ENCODE results near the gene LRRC27. TPM values are rescaled to one million over a fixed set of nuclear protein-coding genes. Genes with fewer than 3 reads are reported as not detected.

The LRRC27 gene
- total RNA-seq, 4 donors from 2014 or later = 5.1 to 22.3 (median 18.5) TPM

DNA sequence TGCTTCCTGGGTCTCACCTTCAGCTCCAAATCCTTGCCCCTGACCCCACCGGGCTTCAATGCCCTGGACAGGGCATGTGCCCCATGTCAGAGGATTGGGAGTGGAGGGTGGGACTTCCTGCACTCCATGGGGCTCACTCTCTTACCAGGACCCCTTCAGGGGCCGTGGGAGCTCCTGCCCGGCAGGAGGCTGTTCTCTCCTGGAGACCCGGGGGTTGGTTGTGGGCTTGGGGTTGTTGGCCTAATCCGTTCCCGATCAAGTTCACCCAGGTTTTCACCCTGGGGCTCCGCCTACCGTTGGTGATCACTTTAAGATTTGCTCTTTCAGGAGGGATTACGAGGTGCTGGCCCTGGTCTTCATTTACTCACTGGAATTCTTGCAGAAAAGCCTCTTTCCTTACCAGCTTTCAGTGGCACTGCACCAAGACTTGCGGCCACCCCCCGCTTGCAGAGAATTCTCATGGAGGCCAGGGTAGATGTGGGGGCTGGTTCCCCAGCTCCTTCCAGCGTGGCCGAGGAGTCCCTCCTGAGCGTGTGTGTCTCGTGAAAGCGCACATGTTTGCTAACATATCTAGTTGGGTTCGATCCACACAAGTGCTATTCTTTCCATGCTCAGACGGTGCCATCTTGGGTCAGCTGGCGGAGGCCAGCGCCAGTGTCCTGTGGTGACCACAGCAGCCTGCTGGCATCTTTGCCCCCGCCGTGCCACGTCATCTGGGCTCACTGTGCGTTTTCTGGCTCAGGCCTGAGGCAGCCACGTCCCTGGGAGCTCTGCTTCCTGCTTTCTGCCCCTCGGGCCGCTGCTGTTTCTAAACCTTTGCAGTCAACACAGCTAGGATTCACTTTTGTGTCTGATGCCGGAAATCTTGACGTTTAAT lies 80.6 kb downstream of the LRRC27 start:
- H3K27ac ChIP-seq = peak overlapping the region; percentile 10 to 79 (median 54)
- TF ChIP-seq CTCF (IDR thresholded peaks at IDR 0.05) (no peak), POLR2A (IDR thresholded peaks at IDR 0.05) (no peak)
- H3K36me3 ChIP-seq = no peaks in the 10 kb centered on the region
- no peak for DNase-seq
- peaks cover 9 to 53% (median 20%) of the 10 kb centered on the region in 4 donors for H3K4me1 ChIP-seq
- no peaks in the 10 kb centered on the region for H3K27me3 ChIP-seq
- H3K9me3 ChIP-seq = no peaks in the 10 kb centered on the region
- H3K4me3 ChIP-seq = no peak overlapping the region

DNA sequence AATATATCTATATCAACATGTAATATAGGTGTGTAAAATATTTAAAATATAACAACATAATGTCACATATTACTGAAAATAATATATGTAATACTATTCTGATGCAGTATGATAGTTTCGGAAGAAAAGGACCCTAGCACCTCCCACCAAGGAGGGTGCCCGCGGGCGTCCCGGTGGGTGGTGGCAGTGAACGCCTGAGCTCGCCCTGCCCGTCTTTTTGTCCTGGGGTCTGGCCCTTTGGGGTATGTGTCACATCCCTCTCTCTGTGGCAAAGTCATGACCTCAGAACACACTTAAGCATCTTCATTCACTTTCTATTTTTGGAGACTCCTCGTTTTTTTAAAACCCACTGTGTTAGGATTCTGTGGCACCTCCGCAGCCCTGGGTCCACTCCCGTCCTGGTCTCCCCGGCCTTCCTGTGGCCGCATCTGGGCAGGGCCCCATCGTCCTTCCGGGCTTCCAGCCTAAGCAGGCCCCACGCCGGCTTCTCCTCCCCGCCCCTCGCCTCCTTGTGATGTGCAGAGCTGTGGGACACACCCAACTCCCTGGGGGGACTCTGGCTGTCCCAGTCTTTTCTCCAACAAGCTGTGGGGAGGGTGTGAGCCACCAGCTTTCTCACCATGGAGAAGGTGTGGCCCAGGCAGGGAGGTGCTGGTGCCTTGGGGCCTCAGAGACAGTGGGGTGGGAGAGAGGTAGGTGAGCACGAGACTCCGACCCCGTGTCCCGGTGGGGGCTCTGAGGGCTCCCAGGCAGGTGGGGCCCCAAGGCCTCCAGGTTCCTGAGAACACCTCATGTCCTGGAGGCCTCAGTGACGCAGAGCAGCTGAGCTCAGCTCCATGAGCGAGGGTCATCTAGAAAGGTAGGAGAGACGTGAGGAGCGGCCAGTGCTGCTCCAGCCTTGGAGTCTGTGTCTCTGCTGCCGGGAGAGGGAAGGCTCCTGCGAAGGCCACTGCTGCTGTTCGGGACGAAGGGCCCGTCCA lies 81.5 kb downstream of the LRRC27 start:
- Histone ChIP-seq H3K27ac (peak overlapping the region in 1 of 4 donors; percentile 0), H3K9me3 (no peaks in the 10 kb centered on the region), H3K36me3 (no peaks in the 10 kb centered on the region), H3K27me3 (no peaks in the 10 kb centered on the region), H3K4me3 (no peak overlapping the region), H3K4me1 (peaks cover 9 to 53% (median 19%) of the 10 kb centered on the region in 4 donors)
- no peak for DNase-seq
- TF ChIP-seq POLR2A (IDR thresholded peaks at IDR 0.05) = no peak
- TF ChIP-seq CTCF (IDR thresholded peaks at IDR 0.05) = no peak

DNA sequence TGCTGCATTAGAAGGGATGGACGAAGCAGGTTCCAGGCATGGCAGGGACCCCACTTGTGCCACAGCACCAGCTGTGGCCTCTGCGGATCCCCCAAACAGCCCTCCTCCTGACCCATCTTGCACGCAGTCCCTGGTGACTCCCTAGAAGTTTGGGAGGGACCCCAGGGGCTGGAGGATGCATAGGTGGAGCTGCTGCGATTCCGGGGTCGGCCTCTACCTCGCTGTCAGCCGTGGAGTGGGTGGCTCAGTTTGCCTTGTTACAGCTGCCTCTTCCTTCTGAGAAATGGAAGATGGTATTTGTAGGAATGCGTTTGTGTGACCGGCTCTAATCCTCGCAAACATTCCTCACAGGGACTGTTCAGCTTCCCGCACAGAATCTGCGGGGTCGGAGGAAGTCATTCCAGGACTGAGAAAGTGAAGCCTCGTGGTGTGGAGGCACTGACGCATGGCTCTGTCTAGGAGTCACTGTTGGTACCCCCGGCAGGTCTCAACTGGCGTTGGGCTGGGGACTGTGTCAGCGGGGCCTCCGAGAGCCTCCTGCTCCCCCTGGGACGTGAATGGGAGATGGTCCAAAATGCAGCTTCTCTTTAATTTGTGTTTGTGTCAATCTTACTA lies 82.5 kb downstream of the LRRC27 start:
- no peak overlapping the region for H3K4me3 ChIP-seq
- H3K27me3 ChIP-seq = no peaks in the 10 kb centered on the region
- TF ChIP-seq CTCF (IDR thresholded peaks at IDR 0.05) (no peak), POLR2A (IDR thresholded peaks at IDR 0.05) (no peak)
- H3K9me3 ChIP-seq = no peaks in the 10 kb centered on the region
- peaks cover 9 to 53% (median 24%) of the 10 kb centered on the region in 4 donors for H3K4me1 ChIP-seq
- H3K27ac ChIP-seq = peak overlapping the region in 1 of 4 donors; percentile 0
- no peaks in the 10 kb centered on the region for H3K36me3 ChIP-seq
- no peak for DNase-seq

DNA sequence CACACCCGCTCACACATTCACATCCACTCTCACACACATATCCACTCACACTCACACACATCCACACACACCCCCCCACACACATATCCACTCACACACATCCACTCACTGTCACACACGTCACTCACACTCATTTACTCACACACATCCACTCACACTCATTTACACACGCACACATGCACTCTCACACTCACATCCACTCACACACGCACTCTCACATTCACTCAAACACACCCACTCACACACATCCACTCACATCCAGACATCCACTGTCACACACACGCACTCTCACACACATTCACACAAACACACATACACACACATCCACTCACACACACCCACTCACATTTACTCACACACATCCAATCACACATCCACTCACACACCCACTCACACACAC lies 83.3 kb downstream of the LRRC27 start:
- no peaks in the 10 kb centered on the region for H3K27me3 ChIP-seq
- H3K36me3 ChIP-seq = no peaks in the 10 kb centered on the region
- no peak overlapping the region for H3K4me3 ChIP-seq
- H3K27ac ChIP-seq = no peak overlapping the region
- DNase-seq = no peak
- peaks cover 9 to 60% (median 31%) of the 10 kb centered on the region in 4 donors for H3K4me1 ChIP-seq
- no peak for TF ChIP-seq POLR2A (IDR thresholded peaks at IDR 0.05)
- no peak for TF ChIP-seq CTCF (IDR thresholded peaks at IDR 0.05)
- H3K9me3 ChIP-seq = no peaks in the 10 kb centered on the region

DNA sequence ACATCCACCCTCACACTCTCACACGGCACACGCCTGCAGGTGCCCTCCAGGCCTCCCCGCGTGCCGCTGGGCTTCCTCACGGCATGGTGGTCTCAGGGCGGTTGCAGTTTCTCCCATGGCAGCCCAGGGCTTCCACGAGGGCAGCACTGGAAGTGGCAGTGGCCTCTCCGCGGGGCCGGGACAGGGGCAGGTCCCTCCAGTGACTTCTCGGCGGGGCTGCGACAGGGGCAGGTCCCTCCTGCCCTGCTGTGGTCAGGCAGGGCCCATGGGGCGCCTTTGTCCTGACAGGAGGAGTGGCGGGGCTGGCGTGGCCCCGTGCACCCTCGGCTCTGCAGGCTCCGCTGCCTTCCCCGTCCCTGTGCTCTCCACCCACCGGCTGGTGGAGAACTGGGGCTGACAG lies 84.0 kb downstream of the LRRC27 start:
- no peaks in the 10 kb centered on the region for H3K9me3 ChIP-seq
- peaks cover 15 to 62% (median 38%) of the 10 kb centered on the region in 4 donors for H3K4me1 ChIP-seq
- peak overlapping the region in 1 of 4 donors; percentile 93 for H3K27ac ChIP-seq
- no peaks in the 10 kb centered on the region for H3K36me3 ChIP-seq
- DNase-seq = no peak
- H3K27me3 ChIP-seq = no peaks in the 10 kb centered on the region
- no peak overlapping the region for H3K4me3 ChIP-seq
- TF ChIP-seq POLR2A (IDR thresholded peaks at IDR 0.05) = no peak
- TF ChIP-seq CTCF (IDR thresholded peaks at IDR 0.05) = no peak

Data from Peyer's patch (tissue), 4 donors.